Activated CD8-positive, alpha-beta memory T cell treated with anti-CD3 and anti-CD28 coated beads, Interleukin-2, amount 50 U/mL, for 1 hour (primary cell): ENCODE measurements around the gene GPX6.
"Not testable (repeated sequence)": the region's sequence is repeated elsewhere in the genome, so short reads cannot be mapped to it uniquely, and the experiment has no call there.

Experiments
- DNase-seq: peaks from one replicate; pipeline ENCODE4 v3.0.0-alpha.2; 2020; ENCODE audit errors: extremely low read depth

Gene GPX6

GRCh38 chr6:28525496-28526039, 10.0 kb upstream of the GPX6 start, which contains the start of gene GPX5:
GPX5 (plus strand) TSS chr6:28525881; CDS start chr6:28526014, 133 bp downstream.
- no peak for DNase-seq

- no peak for DNase-seq
These were observed 7.6 kb upstream of the GPX6 start for GRCh38 chr6:28523241-28523622.

GRCh38 chr6:28522594-28523240, 7.1 kb upstream of the GPX6 start:
- DNase-seq, result no peak

- no peak for DNase-seq
These were observed 2.4 kb upstream of the GPX6 start for GRCh38 chr6:28517964-28518363.

- not testable (repeated sequence) for DNase-seq
These were observed 3.2 kb downstream of the GPX6 start for GRCh38 chr6:28512387-28512786.

GRCh38 chr6:28511628-28512300, 3.8 kb downstream of the GPX6 start:
- no peak for DNase-seq

GRCh38 chr6:28506807-28507475, 8.7 kb downstream of the GPX6 start:
- no peak for DNase-seq

- DNase-seq, result no peak
These were observed 9.9 kb downstream of the GPX6 start for GRCh38 chr6:28505733-28506132.

- not testable (repeated sequence) for DNase-seq
These were observed 12.8 kb downstream of the GPX6 start for GRCh38 chr6:28502709-28503305.

- DNase-seq, result not testable (repeated sequence)
These were observed 13.5 kb downstream of the GPX6 start for GRCh38 chr6:28502136-28502535.

- no peak for DNase-seq
These were observed 14.3 kb downstream of the GPX6 start for GRCh38 chr6:28501259-28501658.

GRCh38 chr6:28497893-28498292, 17.7 kb downstream of the GPX6 start:
- no peak for DNase-seq

- DNase-seq, result no peak
These were observed 18.3 kb downstream of the GPX6 start for GRCh38 chr6:28497306-28497705.

GRCh38 chr6:28496099-28496779, 19.4 kb downstream of the GPX6 start:
- DNase-seq, result no peak

GRCh38 chr6:28491984-28492317, 23.6 kb downstream of the GPX6 start:
- DNase-seq, result no peak

GRCh38 chr6:28490205-28490890, 25.2 kb downstream of the GPX6 start:
- no peak for DNase-seq

GRCh38 chr6:28489366-28490204, 26.0 kb downstream of the GPX6 start:
- no peak for DNase-seq

- no peak for DNase-seq
These were observed 26.7 kb downstream of the GPX6 start for GRCh38 chr6:28488916-28489365.

GRCh38 chr6:28486988-28487742, 28.4 kb downstream of the GPX6 start:
- no peak for DNase-seq
